Kidney tubule cell (primary cell): ENCODE measurements around the gene ERBB4.

Experiments used
- DNase-seq: peaks from one replicate; pipeline ENCODE4 v3.0.0-alpha.2; 2018; ENCODE audit warnings: low spot score

The ERBB4 gene

DNA sequence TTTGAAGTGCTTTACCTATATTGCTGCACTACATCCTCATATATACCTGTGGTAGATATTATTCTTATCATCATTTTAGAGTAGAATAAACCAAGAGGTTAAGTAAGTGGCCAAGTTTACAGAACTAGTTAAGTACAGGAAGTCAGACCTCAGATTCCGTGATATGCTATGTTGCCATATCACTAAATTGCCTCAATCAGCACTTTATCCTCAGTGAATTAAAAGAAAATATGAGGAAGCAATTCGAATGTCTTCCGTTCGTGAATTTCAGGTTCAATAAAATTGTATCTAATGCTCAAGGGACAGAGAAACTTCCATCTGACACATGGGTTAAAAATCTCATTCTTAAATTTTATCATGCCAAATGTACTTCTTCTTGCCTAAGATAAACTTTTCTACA, 1133.6 kb downstream of the ERBB4 start:
- DNase-seq: no peak

DNA sequence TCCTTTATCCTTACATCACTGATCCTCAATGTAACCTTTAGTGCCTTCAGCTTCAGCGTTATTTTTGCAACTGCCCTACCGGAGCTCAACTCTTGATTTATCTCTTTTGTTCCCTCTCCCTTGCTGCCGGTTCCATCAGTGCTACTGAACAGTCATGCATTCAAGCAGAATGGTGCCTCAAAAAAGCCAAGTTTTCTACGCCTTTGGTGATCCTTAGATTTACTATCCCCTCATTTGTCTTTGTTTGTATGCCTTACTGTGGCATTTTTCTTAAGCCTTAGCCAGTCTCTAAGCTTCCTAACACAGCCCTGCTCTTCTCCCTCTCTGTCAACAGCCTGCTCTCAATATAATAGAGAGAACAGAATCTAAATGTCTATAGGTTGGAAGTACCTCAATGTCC, 1134.5 kb downstream of the ERBB4 start:
- DNase-seq: no peak

DNA sequence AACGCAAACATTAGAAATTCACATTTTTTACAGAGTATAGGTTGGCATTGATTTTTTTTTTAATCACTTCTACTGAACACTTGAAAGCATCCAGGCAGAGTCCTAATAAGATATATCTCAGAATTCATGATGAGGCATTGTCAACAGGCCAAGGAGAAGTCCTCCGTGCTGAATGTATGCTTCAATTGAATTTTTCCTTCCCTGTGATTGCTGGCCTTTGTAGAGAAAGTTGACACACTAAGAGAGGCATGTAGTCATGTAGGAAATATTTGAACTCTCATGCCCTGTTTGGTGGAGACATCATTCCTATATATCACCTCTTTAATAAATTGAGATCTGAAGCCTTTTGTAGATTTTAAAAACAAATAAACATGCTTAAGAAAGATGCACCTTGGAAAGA, 1137.3 kb downstream of the ERBB4 start:
- DNase-seq: peak; percentile 30

GRCh38 chr2:211397764-211398163, 1140.8 kb downstream of the ERBB4 start:
- no peak for DNase-seq

DNA sequence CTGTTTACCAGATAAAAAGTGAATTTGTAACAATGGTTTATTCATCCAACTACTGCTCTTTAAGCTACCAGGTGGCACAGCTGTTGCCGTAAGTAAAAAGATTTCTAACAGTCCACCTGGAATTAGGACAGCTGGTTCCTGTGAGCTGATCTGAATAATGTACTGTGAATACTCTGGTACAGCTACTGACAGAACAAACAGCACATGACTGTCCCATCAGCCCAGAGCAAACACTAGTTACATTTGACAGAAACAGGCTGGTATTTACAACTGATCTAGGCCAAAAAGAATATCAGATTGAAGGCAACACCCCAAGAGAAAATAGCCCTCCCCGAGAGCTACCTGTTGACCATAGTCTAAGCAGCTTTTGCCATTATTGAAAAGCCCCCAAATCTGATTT, 1141.8 kb downstream of the ERBB4 start:
- no peak for DNase-seq

DNA sequence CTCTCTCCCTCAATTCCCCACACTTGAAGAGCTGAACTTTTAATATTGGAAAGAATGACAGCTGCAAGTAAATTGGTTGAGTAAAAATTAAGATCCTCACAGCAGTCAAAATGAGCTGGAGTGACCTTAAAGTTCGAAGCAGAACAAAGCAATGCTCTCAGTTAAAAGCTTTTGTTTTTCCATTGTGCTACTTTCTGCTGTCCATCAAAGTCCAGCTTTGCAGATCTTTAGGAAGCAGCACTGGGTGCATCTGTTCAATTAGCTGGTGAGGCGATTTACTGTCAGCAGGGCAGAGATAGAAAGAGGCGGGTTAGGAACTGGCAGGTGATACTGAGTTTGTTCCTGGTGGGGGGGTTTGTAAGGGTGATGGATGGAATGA, 1147.4 kb downstream of the ERBB4 start:
- DNase-seq: no peak

- no peak for DNase-seq
Observed at GRCh38 chr2:211390536-211391188, 1147.9 kb downstream of the ERBB4 start.

GRCh38 chr2:211387734-211388133, 1150.9 kb downstream of the ERBB4 start:
- no peak for DNase-seq

- DNase-seq: no peak
Observed at GRCh38 chr2:211380041-211380440, 1158.6 kb downstream of the ERBB4 start.

DNA sequence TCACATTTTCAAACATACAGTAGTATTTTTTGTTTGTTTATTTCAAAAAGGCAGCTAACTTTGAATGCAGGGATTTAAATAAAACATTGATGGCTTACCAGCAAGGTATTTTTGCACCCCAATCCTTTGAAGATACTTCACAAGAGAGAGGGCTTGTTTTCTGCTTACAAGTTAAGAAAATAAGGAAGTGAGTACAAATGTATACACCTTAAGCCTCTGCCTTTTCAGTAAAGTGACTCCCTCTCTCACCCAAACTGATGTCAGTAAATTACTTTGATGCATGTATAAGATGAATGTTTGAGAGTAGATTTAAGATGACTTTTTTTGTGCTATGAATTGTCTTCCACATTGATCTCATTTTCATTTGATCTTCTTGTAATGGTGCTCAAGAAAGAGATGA, 1162.2 kb downstream of the ERBB4 start:
- no peak for DNase-seq

DNA sequence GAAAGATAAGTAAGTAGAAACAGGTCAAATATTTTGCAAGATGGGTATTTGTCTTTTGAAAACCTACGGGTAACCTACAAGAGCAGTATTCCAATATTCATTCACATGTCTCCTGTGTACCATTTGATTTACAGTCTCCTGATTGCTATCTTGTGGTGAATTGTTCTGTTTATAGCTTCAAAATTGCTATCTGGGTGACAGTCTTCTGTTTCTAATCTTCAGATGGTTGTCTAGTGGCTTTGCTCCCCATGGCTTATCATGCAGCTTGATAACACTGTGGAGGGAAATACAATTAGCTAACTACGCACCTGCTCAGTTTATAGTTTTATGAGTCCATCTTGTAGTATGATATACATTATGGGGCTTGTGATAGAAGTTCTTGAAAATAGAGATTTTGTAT, 1165.4 kb downstream of the ERBB4 start:
- DNase-seq: no peak

GRCh38 chr2:211371465-211371864, 1167.1 kb downstream of the ERBB4 start:
- no peak for DNase-seq

DNA sequence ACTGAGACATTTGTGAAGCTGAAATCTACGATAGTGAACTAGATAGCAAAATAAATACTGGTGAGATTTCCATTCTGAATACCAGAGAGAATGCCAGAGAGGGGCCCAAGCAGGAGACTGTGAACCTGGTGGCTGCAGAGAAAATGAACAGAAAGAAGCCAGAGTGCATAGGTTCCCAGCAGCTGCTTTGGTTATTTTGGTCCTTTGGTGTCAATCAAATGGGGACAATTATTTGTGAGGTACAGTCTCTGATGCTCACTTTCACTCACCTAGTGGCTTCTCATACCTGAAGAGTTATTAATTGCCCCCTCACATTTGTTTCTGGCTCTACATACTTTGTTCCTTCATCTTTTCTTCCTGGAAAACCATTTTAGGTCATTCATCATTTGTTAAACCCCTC, 1170.1 kb downstream of the ERBB4 start:
- no peak for DNase-seq

DNA sequence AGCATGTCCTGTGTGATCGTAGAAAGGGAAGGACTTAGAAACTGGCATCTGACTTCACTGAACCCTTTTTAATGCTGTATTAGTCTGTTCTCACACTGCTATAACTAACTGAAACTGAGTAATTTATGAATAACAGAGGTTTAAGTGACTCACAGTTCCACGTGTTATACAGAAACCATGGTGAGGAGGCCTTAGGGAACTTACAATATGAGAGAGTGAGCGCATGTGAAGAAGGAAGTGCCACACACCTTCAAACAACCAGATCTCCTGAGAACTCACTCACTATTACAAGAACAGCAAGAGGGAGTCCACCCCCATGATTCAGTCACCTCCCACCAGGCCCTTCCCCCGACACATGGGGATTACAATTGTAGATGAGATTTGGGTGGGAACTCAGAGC, 1170.9 kb downstream of the ERBB4 start:
- peak; percentile 97 for DNase-seq

GRCh38 chr2:211367293-211367692, 1171.3 kb downstream of the ERBB4 start:
- no peak for DNase-seq

DNA sequence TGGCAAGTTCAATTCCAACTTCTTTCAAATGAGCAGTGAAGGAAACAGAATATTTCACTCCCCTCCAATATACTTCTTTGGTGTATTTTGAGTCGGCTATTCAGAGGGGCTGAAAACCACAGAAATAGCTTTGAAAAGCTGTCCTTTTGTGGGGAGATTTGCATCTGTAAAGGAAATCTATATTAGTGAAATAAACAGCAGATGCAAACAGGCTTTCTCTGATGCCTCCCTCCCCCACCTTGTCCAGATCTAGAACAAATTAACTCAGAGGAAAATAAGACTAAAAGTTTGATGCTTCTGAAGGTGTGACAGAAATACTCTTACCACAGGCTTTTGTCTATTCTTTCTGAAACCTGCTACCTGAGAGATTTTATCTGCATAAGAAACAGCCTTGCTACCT, 1173.7 kb downstream of the ERBB4 start:
- no peak for DNase-seq

DNA sequence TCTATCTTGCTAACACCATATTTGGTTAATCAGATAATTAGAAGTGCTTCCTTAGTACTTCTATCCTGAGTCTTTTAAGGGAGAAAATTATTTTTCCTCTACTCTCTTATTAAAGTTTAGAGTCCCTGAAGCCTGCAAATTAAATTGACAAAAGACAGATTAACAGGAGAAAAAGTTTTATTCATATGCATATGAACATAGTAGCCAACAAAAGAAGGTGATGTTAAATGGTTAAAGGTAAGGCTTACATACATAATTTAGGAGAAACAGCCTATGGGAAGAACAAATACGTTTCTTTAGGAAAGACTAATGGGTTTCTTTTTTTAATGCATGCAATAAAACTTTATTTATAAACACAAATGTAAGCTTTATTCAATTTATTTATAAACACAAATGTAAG, 1177.2 kb downstream of the ERBB4 start:
- DNase-seq: no peak

- DNase-seq: no peak
Observed at GRCh38 chr2:211359347-211359746, 1179.3 kb downstream of the ERBB4 start.

DNA sequence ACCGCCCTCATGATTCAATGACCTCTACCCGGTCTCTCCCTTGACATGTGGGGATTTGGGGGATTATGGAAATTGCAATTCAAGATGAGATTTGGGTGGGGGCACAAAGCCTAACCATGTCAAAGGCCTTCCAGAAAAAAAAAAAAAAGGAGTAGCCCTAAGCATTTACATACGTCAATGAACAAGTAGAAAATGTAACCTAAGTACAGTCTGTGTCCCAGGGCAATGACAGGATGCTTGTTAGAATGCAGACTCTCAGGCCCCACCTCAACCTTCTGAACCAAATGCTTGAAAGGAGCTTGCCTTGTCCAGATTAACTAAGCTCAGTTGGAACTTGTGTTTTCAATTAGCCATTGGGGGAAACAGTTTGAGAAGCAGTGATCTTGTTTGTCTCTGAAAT, 1180.1 kb downstream of the ERBB4 start:
- no peak for DNase-seq

DNA sequence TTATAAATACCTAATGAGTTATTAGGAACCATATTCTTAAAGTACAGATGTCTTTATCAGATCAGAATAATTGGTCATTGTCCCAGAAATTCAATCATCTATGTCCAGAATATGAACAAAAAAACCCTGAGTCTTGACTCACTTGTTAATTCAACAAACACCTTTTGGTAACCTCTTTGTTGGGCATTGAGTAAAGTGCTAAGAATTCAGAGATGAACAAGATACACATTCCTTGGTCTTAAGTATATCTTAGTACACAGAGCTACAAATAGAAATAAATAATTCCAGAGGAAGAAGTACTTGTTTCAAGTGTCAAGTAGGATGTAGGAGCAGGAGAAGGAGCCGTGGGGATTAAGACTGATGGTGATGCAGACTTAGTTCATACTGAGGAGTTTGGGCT, 1184.1 kb downstream of the ERBB4 start:
- peak; percentile 66 for DNase-seq

GRCh38 chr2:211351987-211352386, 1186.6 kb downstream of the ERBB4 start:
- DNase-seq: peak; percentile 77

DNA sequence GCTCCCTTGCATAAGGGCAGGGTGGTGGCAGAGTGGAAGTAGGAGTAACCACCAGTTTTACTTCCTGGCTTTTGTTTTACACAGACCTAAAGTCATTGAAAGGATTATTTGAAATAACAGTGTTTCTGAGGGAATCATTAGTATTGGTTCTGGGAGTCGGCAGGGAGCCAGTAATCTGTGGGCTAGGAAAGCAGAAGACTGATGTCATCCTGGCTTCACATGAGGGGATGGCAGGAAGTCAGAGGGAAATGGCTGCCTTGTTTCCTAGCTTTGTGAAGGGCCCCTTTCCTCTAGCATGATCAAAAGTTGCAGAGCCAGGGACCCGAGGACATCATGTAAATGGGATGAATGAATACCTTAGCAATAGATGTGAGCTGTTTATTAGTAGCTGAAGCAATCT, 1189.6 kb downstream of the ERBB4 start:
- DNase-seq: peak; percentile 15

GRCh38 chr2:211347328-211347727, 1191.3 kb downstream of the ERBB4 start:
- no peak for DNase-seq

DNA sequence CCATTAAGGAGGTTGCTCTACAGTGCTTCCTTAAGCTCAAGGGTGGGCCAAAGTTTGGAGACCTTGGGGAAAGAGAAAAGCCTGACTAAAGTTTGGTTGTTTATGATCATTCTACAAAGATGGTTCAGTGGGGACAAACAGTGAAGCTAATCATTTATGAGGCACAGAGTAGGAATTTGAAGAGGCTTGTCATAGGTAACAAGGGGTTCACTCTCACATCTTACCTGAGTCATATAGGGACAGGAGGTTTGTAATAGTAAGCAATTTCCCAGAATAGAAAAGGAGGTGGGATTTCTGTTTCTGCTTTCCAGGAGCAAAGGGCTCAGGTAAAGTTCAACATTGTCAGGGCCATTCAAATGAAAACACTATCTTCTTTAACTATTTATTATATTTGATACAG, 1194.3 kb downstream of the ERBB4 start:
- peak; percentile 44 for DNase-seq

DNA sequence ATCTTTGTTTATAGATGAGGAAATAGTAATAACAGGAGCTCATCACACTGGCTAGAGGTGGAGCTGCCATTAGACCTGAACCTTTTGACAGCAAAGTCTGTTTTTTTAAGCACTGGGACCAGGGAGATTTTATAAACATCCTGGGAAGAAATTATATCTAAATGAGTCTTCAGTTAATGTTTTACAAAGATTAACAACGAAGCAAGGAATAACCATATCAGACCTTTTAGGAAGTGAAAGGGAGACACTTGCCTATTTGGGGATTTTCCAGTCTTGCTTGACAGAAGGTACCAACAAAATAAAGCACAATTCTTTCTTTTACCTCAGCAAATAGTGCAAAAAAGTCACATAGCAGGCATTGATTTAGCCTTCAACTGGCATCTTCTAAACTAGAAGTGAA, 1205.2 kb downstream of the ERBB4 start:
- peak; percentile 92 for DNase-seq
